HG03571 (cell line): ENCODE measurements around the gene TSPAN18.

Experiments
- ATAC-seq: cut with Tn5 transposase; IDR thresholded peaks from one replicate; pipeline ENCODE4 v1.9.1; 2021; ENCODE audit not compliant: unreplicated experiment

TSPAN18 gene

GRCh38 chr11:44793350-44794090 is 66.8 kb downstream of the TSPAN18 start:
- no peak for ATAC-seq

- no peak for ATAC-seq
These were observed 69.2 kb downstream of the TSPAN18 start for GRCh38 chr11:44795803-44796535.

- ATAC-seq, result no peak
These were observed 70.3 kb downstream of the TSPAN18 start for GRCh38 chr11:44797051-44797450.

- ATAC-seq, result no peak
These were observed 71.3 kb downstream of the TSPAN18 start for GRCh38 chr11:44797886-44798606.

- no peak for ATAC-seq
These were observed 71.8 kb downstream of the TSPAN18 start for GRCh38 chr11:44798607-44798972.

- no peak for ATAC-seq
These were observed 72.2 kb downstream of the TSPAN18 start for GRCh38 chr11:44799012-44799411.

- ATAC-seq, result no peak
These were observed 75.6 kb downstream of the TSPAN18 start for GRCh38 chr11:44802347-44802746.

GRCh38 chr11:44803009-44803408 is 76.2 kb downstream of the TSPAN18 start:
- no peak for ATAC-seq

GRCh38 chr11:44804449-44805437 is 78.0 kb downstream of the TSPAN18 start:
- ATAC-seq, result no peak

- ATAC-seq, result no peak
These were observed 78.8 kb downstream of the TSPAN18 start for GRCh38 chr11:44805596-44805995.

- no peak for ATAC-seq
These were observed 81.4 kb downstream of the TSPAN18 start for GRCh38 chr11:44808053-44808753.

GRCh38 chr11:44809283-44809682 is 82.5 kb downstream of the TSPAN18 start:
- ATAC-seq, result no peak

- no peak for ATAC-seq
These were observed 85.2 kb downstream of the TSPAN18 start for GRCh38 chr11:44811841-44812448.

- no peak for ATAC-seq
These were observed 86.2 kb downstream of the TSPAN18 start for GRCh38 chr11:44812971-44813370.

- no peak for ATAC-seq
These were observed 86.6 kb downstream of the TSPAN18 start for GRCh38 chr11:44813401-44813800.

GRCh38 chr11:44814881-44815592 is 88.3 kb downstream of the TSPAN18 start:
- ATAC-seq, result no peak

GRCh38 chr11:44815917-44816456 is 89.2 kb downstream of the TSPAN18 start:
- ATAC-seq, result no peak

GRCh38 chr11:44816761-44817160 is 90.0 kb downstream of the TSPAN18 start:
- ATAC-seq, result no peak
